HG03108 (cell line): ENCODE results near the gene LAYN.

ENCODE experiments used
- ATAC-seq: cut with Tn5 transposase; IDR thresholded peaks from one replicate; pipeline ENCODE4 v1.9.1; 2021; ENCODE audit warnings: moderate library complexity; ENCODE audit not compliant: unreplicated experiment

Gene LAYN

GRCh38 chr11:111531136-111531535 lies 9.4 kb upstream of the LAYN start:
- no peak for ATAC-seq

GRCh38 chr11:111531687-111532364 lies 8.7 kb upstream of the LAYN start:
- ATAC-seq = peak; percentile 76

- ATAC-seq = no peak
Measured at GRCh38 chr11:111532365-111532709, 8.2 kb upstream of the LAYN start.

GRCh38 chr11:111535281-111535680 lies 5.2 kb upstream of the LAYN start:
- ATAC-seq = no peak

- ATAC-seq = no peak
Measured at GRCh38 chr11:111537336-111537860, 3.1 kb upstream of the LAYN start.

GRCh38 chr11:111538407-111539114 lies 2.0 kb upstream of the LAYN start:
- ATAC-seq = no peak

GRCh38 chr11:111539426-111540113 lies 950 bp upstream of the LAYN start:
- no peak for ATAC-seq

- ATAC-seq = no peak
Measured at GRCh38 chr11:111540937-111541253, 375 bp downstream of the LAYN start.

GRCh38 chr11:111541254-111542061 lies 938 bp downstream of the LAYN start:
- ATAC-seq = no peak

- ATAC-seq = no peak
Measured at GRCh38 chr11:111542606-111543275, 2.2 kb downstream of the LAYN start.

GRCh38 chr11:111548525-111548924 lies 8.0 kb downstream of the LAYN start:
- no peak for ATAC-seq

GRCh38 chr11:111549196-111549868 lies 8.8 kb downstream of the LAYN start:
- no peak for ATAC-seq

GRCh38 chr11:111549869-111550203 lies 9.3 kb downstream of the LAYN start:
- no peak for ATAC-seq

GRCh38 chr11:111550258-111550657 lies 9.7 kb downstream of the LAYN start:
- no peak for ATAC-seq

- no peak for ATAC-seq
Measured at GRCh38 chr11:111554532-111554931, 14.0 kb downstream of the LAYN start.

GRCh38 chr11:111555255-111555654 lies 14.7 kb downstream of the LAYN start:
- ATAC-seq = no peak

GRCh38 chr11:111557425-111558111 lies 17.0 kb downstream of the LAYN start:
- no peak for ATAC-seq

GRCh38 chr11:111559800-111560464 lies 19.4 kb downstream of the LAYN start:
- no peak for ATAC-seq

GRCh38 chr11:111560800-111561199 lies 20.3 kb downstream of the LAYN start:
- no peak for ATAC-seq
